H54 (cell line): ENCODE measurements around the gene BAHCC1.
A peak's percentile ranks its signal among the peaks of the same experiment; 100 is the strongest.

Source experiments
- DNase-seq: peaks from one replicate; pipeline ENCODE4 v3.0.0; 2011; ENCODE audit warnings: low spot score, mixed read lengths; ENCODE audit not compliant: insufficient read length
- FAIRE-seq: peaks from 3 replicates; lab custom pipeline; 2011; peaks lifted over from hg19 to GRCh38; lab: Jason Lieb, UNC
- POLR2A ChIP-seq: IDR thresholded peaks from 2 replicates; pipeline ENCODE4 v1.6.1; 2011; ENCODE audit warnings: low read depth, mild to moderate bottlenecking, low read length

BAHCC1 gene

DNA sequence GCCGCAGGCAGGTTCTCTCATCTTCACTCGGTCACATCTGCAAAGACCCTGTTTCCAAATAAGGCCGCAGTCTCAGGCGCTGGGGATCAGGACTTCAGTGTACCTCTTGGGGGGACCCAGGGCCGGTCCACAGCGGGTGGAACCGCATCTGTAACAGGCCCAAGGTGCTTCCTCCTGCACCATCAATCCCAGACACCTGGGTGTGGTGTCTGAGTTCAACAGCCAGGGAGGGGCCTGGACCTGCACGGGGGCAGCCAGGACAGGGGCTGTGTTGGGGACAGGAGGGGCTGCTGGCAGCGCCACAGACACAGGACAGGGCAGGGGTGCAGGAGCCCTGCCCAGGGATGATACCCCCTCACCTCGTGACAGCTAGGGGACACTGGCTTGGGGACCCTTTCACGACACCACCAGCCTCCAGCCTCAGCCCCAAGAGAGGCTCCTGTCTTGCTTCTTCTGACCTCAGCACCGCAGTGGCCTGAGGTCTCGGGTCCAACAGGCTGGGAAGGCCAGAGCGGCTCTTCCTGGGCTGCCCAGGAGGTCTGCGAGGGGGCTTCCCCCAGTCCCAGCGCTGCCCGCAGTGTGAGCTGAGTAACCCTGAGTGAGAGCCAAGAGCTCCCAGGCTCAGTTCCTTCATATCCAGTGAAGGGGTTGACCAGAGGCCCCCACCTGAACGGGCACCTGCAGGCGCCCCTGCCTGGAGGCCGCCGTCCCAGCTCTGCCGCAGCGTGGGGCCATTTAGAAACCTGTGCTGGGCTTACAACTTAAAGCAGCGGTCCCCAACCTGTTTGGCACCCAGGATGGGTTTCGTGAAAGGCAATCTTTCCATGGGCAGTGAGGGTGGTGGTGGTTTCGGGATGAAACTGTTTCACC, 30.7 kb upstream of the BAHCC1 start:
- TF ChIP-seq POLR2A: no peak
- FAIRE-seq (no peak), DNase-seq (no peak)

DNA sequence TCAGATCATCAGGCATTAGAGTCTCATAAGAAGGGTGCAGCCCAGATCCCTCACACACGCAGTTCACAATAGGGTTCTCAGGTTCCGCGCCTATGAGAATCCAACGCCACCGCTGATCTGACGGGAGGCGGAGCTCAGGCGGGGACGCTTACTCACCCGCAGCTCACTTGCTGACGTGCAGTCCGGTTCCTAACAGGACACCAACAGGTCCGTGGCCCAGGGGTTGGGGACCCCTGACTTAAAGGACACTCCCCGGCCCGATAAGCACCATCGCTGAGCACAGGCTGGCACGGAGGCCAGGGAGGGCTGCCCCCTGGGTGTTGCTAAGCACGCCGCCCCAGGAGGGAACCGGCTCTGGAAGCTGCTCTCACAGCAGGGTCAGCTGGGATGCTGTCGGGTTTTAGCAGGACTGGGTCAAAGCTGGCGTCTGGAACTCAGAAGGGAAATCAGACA, 30.1 kb upstream of the BAHCC1 start:
- FAIRE-seq: no peak
- no peak for DNase-seq
- no peak for TF ChIP-seq POLR2A

DNA sequence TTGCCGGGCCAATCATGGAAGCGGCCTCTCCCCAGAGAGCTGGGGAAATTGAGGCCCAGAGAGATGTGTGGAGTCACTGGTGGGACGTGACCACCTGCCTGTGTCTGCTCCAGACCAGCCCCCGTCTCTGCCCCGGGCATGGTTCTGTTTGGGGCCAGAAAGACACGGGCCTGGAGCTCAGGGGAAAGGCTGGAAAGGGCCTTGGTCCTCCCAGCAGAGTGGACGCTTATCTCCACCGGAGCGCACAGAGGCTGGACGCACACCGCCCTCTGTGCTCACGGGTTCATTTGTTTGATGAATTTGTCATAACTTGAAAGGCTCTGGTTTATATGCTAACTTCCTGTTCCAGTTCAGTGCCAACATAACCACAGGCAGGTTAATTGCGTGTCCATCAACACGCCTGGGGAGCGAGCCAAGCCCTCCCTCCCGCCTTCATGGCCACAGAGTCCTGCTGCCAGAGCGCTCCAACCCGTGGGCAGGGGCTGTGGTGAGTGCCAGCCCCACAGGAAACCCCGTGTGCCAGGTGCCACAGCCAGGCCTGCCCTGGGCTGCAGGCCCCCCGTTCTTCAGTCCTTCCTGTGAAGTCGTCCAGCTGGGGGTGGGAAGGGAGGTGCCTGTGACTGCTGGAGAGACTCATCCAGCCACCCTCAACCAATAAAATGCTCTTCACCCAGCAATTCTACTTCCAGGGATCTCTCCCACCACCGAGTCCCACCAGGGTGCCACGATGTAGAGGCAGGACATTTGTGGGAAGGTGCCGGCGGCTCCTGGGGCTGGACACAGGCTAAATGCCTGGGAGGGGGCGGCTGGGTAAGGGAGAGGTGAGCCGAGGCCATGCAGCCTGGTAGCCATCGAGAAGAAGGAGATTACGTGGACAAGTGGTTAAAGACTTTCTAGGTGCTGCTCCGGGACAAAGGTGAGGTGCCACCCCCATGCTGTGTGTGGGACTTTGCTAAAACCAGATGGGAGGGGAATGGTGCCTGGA, 29.4 kb upstream of the BAHCC1 start:
- TF ChIP-seq POLR2A: no peak
- DNase-seq (no peak), FAIRE-seq (no peak)

DNA sequence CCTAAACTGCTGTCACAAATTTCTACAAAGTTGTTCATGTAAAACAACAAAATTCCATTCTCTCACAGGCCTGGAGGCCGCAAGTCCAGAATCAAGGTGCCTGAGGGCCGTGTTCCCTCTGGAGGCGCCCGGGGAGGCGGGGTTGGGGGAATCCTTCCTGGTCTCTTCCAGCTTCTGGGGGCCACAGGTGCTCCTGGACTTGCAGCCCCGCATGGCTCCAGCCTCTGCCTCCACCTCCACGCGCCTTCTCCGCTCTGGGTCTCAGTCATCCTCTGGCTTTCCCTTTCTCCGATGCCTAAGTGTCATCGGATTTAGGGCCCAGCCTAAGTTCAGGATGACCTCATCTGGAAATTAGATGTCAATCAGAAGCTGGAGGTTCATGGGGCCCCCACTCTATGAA, 28.6 kb upstream of the BAHCC1 start:
- DNase-seq: no peak
- no peak for TF ChIP-seq POLR2A
- FAIRE-seq: no peak

DNA sequence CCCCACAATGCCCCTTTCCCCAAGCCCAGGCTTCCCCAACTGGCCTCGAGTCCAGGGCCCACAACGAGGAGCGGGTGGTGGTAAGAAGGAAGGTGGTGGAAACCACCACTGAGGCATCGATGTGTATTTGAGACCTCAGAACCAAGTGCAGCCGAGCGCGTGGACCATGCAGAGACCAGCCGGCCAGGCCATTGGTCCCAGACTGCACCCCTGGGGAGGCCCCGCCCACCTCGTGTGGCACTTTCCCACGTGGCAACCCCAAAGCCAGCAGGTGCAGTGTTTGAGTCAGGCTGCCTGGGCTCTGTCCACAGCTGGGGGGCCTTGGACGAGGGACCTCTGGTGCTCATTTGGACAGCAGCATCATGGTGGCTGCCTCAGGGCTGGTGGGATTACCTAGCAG, 28.1 kb upstream of the BAHCC1 start:
- DNase-seq (no peak), FAIRE-seq (no peak)
- TF ChIP-seq POLR2A: no peak

DNA sequence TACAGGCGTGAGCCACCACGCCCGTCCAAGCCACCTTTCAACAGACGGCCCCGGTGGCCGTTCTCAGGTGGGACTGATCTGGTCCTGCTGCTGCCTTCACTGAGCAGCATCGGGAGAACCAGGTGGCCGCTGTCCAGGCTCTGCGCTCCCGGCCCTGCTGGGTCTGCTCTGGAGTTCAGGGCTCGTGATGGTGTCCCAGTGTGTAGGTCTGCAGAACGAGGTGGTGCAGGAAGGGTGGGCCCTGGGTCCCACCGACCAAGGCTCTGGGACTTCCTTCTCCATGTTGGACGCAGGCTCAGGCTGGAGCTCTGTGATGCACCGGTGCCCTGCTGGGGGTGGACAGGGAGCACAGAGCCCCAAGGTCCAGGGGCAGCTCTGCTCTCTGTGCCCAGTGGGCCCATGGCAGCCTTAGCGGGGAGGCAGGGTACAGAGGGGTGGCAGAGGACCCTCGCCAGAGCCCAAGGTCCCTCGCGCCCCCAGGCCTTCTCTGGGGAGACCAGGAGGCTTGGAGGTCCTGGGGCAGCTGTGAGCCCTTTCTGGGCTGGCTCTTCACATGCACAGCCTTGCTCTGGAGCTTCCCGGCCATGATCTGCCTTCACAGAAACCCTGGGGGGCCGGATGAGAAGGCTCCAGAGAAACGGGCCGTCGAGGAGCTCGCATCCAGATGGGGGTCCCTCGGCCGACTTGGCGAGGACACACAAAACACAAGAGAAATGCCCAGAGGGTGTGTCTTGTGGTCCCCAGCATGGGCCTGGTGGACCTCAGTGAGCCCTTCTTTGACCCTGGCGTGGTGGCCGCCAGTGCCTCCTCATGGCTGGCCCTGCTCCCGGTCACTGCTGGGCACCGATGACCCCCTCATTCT, 26.9 kb upstream of the BAHCC1 start:
- FAIRE-seq: no peak
- no peak for DNase-seq
- TF ChIP-seq POLR2A: no peak

DNA sequence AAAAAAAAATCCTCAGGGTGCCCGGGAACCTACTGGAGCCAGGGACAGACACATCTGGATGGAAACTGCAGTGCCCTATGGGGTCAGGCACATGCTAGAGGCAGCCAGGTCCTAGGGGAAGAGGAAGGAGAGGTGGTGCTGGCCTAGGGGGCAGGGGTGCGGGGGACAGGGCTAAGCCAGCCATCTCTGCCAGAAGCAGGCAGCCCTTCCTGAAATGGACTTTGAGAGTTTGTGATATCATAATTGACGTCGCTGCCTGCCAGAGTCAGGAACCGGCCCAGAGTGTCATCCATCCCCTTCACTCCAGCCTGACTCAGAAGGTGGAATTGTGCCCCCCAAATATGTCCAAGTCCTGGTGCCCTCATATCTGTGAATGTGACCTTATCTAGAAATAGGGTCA, 25.0 kb upstream of the BAHCC1 start:
- FAIRE-seq (no peak), DNase-seq (no peak)
- TF ChIP-seq POLR2A: no peak

DNA sequence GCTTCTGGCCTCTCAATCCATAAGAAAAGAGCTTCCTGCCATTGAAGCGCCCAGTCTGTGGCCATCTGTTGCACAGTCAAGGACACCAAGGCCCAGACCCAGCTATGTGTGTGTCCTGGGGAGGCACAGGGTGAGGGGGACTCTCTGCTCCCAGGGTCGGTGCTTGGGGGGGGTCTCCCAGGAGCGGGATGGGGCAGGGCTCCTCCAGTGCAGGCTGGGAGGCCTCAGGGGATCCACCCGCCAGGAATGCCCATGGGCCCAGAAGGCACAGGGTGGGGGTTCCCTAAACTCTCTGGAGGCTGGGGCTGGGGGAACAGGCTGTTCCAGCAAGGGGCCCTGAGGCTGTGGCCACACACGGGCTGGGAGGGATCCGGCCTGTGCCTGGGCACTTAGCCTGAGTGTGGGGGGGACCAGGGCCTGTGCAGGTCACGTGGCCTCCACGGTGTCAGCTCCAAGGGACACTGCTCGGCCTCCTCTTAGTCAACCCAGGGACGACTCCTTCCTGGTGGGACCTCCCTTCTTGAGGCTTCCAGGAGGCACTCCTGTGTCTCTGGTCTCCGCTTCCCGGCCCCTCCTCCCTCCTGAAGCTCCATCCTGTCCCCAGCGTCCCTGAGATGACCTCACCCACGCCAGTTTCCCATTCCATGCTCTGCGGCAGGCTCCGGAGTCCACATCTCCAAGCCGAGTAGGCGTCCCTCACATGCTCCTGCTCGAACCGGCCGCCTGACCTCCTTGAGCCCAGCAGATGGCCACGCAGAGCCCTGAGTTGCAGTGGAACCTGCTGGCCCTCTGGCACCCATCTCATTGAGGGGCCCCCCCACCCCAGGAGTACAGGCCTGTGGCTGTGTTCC, 23.1 kb upstream of the BAHCC1 start:
- TF ChIP-seq POLR2A: no peak
- FAIRE-seq (no peak), DNase-seq (peak; percentile 62)

DNA sequence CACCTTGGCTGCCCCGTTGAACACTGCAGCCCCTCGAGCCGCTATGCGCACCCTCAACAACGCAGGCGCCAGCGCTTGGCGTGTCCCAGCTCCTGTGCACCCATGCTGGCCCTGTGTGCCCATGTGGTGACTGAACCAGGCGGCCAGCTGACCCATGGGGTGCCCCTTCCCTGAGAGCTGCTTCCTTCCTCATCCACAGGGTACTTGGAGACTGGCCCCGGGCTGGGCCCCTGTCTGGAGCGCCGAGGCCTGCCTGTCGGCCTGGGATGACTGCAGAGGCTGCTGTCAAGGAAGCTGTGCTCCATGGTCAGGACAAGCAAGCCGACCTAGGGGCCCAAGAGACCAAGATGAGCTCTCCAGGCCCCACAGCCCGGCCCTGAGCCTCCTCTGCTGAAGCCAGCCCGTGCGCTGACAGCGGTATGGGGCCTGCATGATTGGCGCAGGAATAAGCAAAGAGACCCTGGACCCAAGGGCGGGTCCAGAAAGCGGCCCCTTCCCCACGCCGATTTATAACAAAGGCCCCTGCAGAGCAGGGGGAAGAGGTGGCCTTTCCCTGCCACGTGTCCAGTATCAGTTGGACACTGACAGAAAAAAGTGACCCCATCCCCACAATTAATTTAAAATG, 21.6 kb upstream of the BAHCC1 start:
- no peak for DNase-seq
- TF ChIP-seq POLR2A: no peak
- FAIRE-seq: no peak

DNA sequence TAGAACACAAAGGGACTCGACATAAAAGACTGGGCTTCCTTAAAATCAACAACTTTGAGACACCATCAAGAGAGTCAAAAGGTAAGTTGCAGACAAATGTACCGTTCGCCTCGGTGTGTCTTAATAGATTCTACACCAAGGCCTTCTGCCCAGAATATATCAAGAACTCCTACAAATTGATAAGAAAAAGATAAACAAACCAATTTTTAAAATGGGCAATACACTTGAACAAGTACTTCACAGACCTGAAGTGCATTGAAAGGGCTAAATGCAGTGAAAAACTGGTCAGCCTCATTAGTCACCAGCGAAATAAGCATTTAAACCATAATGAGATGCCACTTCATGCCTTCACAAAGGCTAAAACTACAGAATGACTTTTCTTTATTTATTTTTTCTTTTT, 20.4 kb upstream of the BAHCC1 start:
- TF ChIP-seq POLR2A: no peak
- FAIRE-seq (no peak), DNase-seq (no peak)

DNA sequence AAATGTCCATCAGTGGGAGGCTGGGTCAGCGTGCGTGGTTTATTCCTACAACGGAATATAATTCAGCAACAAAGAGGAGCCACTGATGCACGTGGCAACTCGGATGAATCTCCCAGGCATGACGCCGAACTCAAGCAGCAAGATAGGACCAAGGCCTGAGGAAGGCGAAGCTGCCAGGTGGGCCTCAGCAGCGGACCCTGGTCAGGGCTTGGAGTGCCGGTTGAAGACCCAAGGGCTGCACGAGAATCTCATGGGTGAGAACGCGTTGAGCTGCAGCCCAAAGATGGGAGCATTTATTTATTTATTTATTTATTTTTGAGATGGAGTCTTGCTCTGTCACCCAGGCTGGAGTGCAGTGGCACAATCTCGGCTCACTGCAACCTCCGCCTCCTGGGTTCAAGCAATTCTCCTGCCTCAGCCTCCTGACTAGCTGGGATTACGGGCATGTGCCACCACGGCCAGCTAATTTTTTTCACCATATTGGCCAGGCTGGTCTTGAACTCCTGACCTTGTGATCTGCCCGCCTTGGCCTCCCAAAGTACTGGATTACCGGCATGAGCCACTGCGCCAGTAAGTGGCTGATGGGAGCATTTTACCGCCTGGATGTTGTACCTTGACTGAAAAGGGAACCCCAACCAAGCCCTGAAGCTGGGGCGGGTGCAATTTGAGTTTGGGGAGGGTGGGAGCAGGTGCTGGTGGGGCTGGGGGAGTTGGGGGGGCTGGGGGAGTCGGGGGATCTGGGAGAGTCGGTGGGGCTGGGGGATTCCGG, 18.1 kb upstream of the BAHCC1 start:
- TF ChIP-seq POLR2A: no peak
- FAIRE-seq: no peak
- no peak for DNase-seq
